Parathyroid adenoma (tissue), 2 donors: ENCODE results near the gene LRP1B.

Experiments used
- H2AFZ ChIP-seq: fragments of 300-600 bp; sonication (generic); one replicate; pipeline ENCODE4 v1.7.0; 2017; ENCODE audit warnings: antibody characterized with exemption, mild to moderate bottlenecking
- H3K27ac ChIP-seq: fragments of 300-600 bp; sonication (generic); one replicate; pipeline ENCODE4 v1.7.0; 2017
- H3K27me3 ChIP-seq: fragments of 300-600 bp; sonication (generic); one replicate; pipeline ENCODE4 v1.7.0; 2017; ENCODE audit warnings: low read length; ENCODE audit not compliant: control insufficient read depth, insufficient read depth
- H3K36me3 ChIP-seq: fragments of 300-600 bp; sonication (generic); one replicate; pipeline ENCODE4 v1.7.0; 2017; ENCODE audit warnings: low read length; ENCODE audit not compliant: control insufficient read depth, insufficient read depth
- H3K4me1 ChIP-seq: fragments of 300-600 bp; sonication (generic); one replicate; pipeline ENCODE4 v1.7.0; 2017; ENCODE audit warnings: control low read depth
- H3K4me2 ChIP-seq: fragments of 300-600 bp; sonication (generic); one replicate; pipeline ENCODE4 v1.7.0; 2017; ENCODE audit warnings: low read length
- H3K4me3 ChIP-seq: fragments of 300-600 bp; sonication (generic); one replicate; pipeline ENCODE4 v1.7.0; 2017; ENCODE audit warnings: low read depth, low read length
- H3K79me2 ChIP-seq: fragments of 300-600 bp; sonication (generic); one replicate; pipeline ENCODE4 v1.7.0; 2017; ENCODE audit warnings: control low read depth
- H3K9ac ChIP-seq: fragments of 300-600 bp; sonication (generic); one replicate; pipeline ENCODE4 v1.7.0; 2017; ENCODE audit warnings: mild to moderate bottlenecking
- H3K9me3 ChIP-seq: fragments of 300-600 bp; sonication (generic); one replicate; pipeline ENCODE4 v1.7.0; 2017; ENCODE audit warnings: low read length; ENCODE audit not compliant: control insufficient read depth
- TF ChIP-seq, protein P1 (sequence below): fragments of 300-600 bp; sonication (generic); IDR thresholded peaks from one replicate; pipeline ENCODE4 v1.7.0; 2017; ENCODE audit warnings: antibody characterized with exemption, mild to moderate bottlenecking
- donor health status: primary hyperparathyroidism.

LRP1B gene

DNA sequence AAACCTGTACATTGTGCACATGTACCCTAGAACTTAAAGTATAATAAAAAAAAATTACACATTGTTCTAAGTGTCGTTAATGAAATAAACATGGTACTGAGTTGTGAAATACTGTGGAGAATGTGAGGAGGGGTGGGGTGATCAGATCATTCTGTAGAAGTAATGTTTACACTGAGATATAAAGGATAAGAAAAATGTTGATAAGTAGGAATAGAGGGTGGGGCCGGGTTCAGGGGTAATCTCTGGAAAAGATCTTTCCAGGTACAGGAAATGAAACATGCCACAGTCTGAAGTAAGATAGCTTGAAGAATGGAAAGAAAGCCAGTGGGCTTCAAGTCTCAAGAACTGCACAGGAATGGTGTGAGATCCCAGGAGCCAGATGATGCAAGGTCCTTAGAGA lies 1482.4 kb downstream of the LRP1B start:
- no peaks in the 10 kb centered on the region for H3K27me3 ChIP-seq
- H3K27ac ChIP-seq: no peak overlapping the region
- no peaks in the 10 kb centered on the region for H3K4me1 ChIP-seq
- H3K4me3 ChIP-seq: no peak overlapping the region
- H3K4me2 ChIP-seq: no peak overlapping the region
- H3K9ac ChIP-seq: no peak overlapping the region
- H3K36me3 ChIP-seq: no peaks in the 10 kb centered on the region
- H2AFZ ChIP-seq: no peak overlapping the region
- no peaks in the 10 kb centered on the region for H3K9me3 ChIP-seq
- TF ChIP-seq, protein P1, sequence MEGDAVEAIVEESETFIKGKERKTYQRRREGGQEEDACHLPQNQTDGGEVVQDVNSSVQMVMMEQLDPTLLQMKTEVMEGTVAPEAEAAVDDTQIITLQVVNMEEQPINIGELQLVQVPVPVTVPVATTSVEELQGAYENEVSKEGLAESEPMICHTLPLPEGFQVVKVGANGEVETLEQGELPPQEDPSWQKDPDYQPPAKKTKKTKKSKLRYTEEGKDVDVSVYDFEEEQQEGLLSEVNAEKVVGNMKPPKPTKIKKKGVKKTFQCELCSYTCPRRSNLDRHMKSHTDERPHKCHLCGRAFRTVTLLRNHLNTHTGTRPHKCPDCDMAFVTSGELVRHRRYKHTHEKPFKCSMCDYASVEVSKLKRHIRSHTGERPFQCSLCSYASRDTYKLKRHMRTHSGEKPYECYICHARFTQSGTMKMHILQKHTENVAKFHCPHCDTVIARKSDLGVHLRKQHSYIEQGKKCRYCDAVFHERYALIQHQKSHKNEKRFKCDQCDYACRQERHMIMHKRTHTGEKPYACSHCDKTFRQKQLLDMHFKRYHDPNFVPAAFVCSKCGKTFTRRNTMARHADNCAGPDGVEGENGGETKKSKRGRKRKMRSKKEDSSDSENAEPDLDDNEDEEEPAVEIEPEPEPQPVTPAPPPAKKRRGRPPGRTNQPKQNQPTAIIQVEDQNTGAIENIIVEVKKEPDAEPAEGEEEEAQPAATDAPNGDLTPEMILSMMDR: no peak
- no peaks in the 10 kb centered on the region for H3K79me2 ChIP-seq

DNA sequence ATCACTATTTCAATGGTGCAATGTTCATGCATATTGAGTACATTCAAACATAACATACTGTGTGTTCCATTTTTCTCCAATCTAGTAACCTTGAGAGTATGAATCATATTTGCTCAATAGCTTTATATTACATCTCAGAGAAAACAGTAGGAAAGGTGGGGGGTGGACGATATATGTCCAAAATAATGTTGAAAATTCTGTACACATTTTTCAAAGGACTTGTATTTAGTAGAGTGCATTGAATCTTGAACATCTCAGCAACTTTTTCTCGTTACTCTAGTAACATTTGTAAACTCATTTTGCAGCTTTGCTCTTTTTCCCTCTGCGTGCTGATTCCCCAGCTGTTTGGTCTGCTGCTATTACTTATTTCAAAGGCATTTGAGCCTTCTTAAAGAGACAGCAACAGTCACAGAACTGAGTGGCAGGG lies 1487.0 kb downstream of the LRP1B start:
- H3K4me3 ChIP-seq: no peak overlapping the region
- TF ChIP-seq, protein P1: no peak
- no peaks in the 10 kb centered on the region for H3K27me3 ChIP-seq
- no peaks in the 10 kb centered on the region for H3K9me3 ChIP-seq
- H3K27ac ChIP-seq: no peak overlapping the region
- H3K9ac ChIP-seq: no peak overlapping the region
- H2AFZ ChIP-seq: no peak overlapping the region
- H3K79me2 ChIP-seq: no peaks in the 10 kb centered on the region
- no peak overlapping the region for H3K4me2 ChIP-seq
- no peaks in the 10 kb centered on the region for H3K4me1 ChIP-seq
- H3K36me3 ChIP-seq: no peaks in the 10 kb centered on the region

DNA sequence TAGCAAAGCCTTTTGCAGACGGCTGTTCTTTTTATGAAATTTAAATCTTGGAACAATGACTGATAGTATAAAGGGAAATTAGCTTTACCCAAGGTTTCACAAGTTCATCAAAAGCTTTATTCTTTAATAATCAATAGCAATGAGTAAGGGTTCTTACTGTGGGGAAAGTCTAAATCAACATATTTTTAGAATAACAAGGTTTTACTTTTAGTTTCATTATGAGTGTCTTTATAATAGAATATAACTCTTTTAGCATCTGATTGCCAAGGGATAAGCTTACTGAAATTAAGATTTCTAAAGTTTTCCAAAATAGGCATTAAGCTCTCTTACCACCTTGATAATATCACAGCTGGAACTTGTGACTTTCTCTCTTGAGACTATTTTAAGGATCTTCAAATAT lies 1489.7 kb downstream of the LRP1B start:
- Histone ChIP-seq H3K4me3 (no peak overlapping the region), H3K36me3 (no peaks in the 10 kb centered on the region), H3K9ac (no peak overlapping the region), H3K4me2 (no peak overlapping the region), H3K27me3 (no peaks in the 10 kb centered on the region), H3K79me2 (no peaks in the 10 kb centered on the region), H3K9me3 (no peaks in the 10 kb centered on the region), H3K27ac (no peak overlapping the region), H3K4me1 (no peaks in the 10 kb centered on the region), H2AFZ (no peak overlapping the region)
- TF ChIP-seq, protein P1: no peak

DNA sequence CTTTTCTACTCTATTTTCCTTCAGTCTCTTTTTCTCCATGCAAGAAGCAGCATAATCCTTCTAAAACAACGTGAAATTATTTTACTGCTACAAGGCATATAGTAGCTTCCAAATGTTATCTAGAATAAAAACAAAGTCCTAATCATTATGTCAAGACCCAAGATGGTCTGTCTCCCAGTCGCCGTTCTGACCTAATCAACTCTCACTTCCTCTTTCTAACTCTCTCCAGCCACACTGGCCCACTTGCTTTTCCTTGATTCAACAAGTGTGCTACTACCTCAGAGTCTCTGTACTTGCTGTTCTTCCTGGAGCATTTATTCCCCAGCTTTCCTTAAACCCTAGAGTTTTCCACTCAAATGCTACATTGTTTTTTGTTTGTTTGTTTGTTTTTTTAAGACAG lies 1491.2 kb downstream of the LRP1B start:
- Histone ChIP-seq H3K4me3 (no peak overlapping the region), H3K27ac (no peak overlapping the region), H3K79me2 (no peaks in the 10 kb centered on the region), H3K9me3 (no peaks in the 10 kb centered on the region), H3K4me1 (no peaks in the 10 kb centered on the region), H3K27me3 (no peaks in the 10 kb centered on the region), H2AFZ (no peak overlapping the region), H3K4me2 (no peak overlapping the region), H3K9ac (no peak overlapping the region), H3K36me3 (no peaks in the 10 kb centered on the region)
- TF ChIP-seq, protein P1: no peak

DNA sequence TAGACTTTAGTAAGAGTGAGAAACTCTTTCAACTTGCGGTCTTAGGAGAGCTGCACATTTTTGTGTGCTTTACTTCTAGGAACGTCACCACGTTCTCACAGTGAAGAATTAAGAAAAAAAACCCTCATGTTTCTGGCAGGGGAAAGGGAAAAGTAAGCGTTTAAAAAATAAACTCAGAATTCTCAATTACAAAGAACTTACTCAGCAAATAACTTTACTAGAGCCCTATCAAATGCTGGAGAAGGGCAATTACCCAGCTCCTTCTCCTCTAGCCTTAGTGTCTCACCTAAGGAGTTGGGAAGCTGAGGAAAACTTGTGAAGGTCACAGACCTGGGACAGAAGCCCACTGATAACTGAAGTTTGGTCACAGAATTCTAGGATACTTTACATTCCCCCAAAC lies 1500.3 kb downstream of the LRP1B start:
- TF ChIP-seq, protein P1: no peak

More for the DNA sequence above, 1500.3 kb downstream of the LRP1B start:
- no peak overlapping the region for H3K27ac ChIP-seq
- no peak overlapping the region for H2AFZ ChIP-seq
- no peaks in the 10 kb centered on the region for H3K9me3 ChIP-seq
- H3K4me2 ChIP-seq: no peak overlapping the region
- H3K36me3 ChIP-seq: no peaks in the 10 kb centered on the region
- no peak overlapping the region for H3K4me3 ChIP-seq
- no peaks in the 10 kb centered on the region for H3K79me2 ChIP-seq
- no peak overlapping the region for H3K9ac ChIP-seq
- no peaks in the 10 kb centered on the region for H3K4me1 ChIP-seq
- no peaks in the 10 kb centered on the region for H3K27me3 ChIP-seq
